HG03469 (cell line): Measurements from ENCODE around the gene PROKR1.

Source experiments
- ATAC-seq: cut with Tn5 transposase; IDR thresholded peaks from one replicate; pipeline ENCODE4 v1.9.1; 2021; ENCODE audit warnings: mild to moderate bottlenecking, moderate library complexity, moderate number of reproducible peaks; ENCODE audit not compliant: unreplicated experiment

Gene PROKR1

GRCh38 chr2:68695971-68696370 lies 52.6 kb downstream of the PROKR1 start:
- ATAC-seq: no peak

DNA sequence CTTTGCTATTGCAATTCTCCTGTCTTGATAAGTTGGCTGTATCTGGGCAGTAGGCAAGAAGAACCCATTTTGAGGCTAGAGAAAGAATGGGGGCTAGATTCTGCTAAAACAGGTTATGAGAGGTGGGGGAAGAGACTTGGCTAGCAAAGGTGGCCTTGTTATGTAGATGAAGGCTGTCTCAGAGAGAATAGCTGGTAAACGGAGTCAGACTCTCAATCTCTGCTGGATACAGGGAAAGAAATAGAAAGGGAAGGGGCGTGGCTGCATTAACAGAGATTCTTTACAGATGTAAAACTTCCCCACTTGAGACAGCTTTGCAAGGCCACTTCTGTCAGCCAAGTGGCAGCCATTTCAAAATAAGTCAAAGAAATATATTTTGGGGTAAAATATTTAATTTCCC lies 53.2 kb downstream of the PROKR1 start:
- no peak for ATAC-seq

- no peak for ATAC-seq
Observed at GRCh38 chr2:68698567-68699377, 55.4 kb downstream of the PROKR1 start.

DNA sequence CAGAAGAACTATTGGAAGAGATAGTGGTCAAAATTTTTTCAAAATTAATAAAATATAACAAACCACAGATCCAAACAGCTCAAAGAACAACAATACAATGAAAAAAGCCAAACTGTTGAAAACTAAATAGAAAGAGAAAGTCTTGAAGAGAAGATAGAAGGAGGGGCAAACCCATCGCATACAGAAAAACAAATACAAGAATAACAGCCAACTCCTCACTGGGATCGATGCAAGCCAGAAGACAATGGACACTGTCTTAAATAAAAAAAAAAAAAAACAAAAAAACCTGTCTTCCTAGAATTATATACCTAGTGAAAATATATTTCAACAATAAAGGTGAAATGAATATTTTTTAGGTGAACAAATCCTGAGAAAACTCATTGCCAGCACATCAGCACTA lies 57.2 kb downstream of the PROKR1 start:
- ATAC-seq: no peak

GRCh38 chr2:68706637-68707036 lies 63.3 kb downstream of the PROKR1 start:
- ATAC-seq: no peak
